GM23338 (cell line): ENCODE data around the gene NELFCD. TPM values are rescaled to one million over a fixed set of nuclear protein-coding genes. Genes with fewer than 3 reads are reported as not detected.
"Not testable (repeated sequence)": the region's sequence is repeated elsewhere in the genome, so short reads cannot be mapped to it uniquely, and the experiment has no call there.

Experiments used
- ATAC-seq: fragments of 200-7000 bp; cut with Tn5 transposase; 3 replicates; pipeline ENCODE4 v1.9.1; 2020
- DNase-seq: peaks from one replicate; pipeline ENCODE4 v3.0.0-alpha.2; 2015; ENCODE audit warnings: low spot score
- H2AFZ ChIP-seq: fragments of 200-600 bp; sonication (generic); 2 replicates; pipeline ENCODE4 v1.8.0; 2016; ENCODE audit warnings: antibody characterized with exemption, mild to moderate bottlenecking, moderate library complexity
- H3F3A ChIP-seq: fragments of 200-600 bp; sonication (generic); replicated peaks from 2 replicates; pipeline ENCODE4 v1.8.0; 2017; ENCODE audit warnings: antibody characterized with exemption, mixed run types, low read depth
- H3K27ac ChIP-seq: fragments of 200-600 bp; sonication (generic); 2 replicates; pipeline ENCODE4 v1.6.1; 2016; ENCODE audit warnings: low read depth
- H3K27me3 ChIP-seq: fragments of 200-600 bp; sonication (generic); 2 replicates; pipeline ENCODE4 v1.8.0; 2016; ENCODE audit warnings: mild to moderate bottlenecking, mixed run types, moderate library complexity; ENCODE audit not compliant: insufficient read depth
- H3K36me3 ChIP-seq: fragments of 200-600 bp; sonication (generic); 2 replicates; pipeline ENCODE4 v1.8.0; 2016; ENCODE audit warnings: mild to moderate bottlenecking; ENCODE audit not compliant: insufficient read depth
- H3K4me1 ChIP-seq: fragments of 200-600 bp; sonication (generic); 2 replicates; pipeline ENCODE4 v1.8.0; 2016; ENCODE audit warnings: mild to moderate bottlenecking, moderate library complexity; ENCODE audit not compliant: insufficient read depth
- H3K4me2 ChIP-seq: fragments of 200-600 bp; sonication (generic); 2 replicates; pipeline ENCODE4 v1.7.1; 2017; ENCODE audit warnings: mixed run types
- H3K4me3 ChIP-seq: fragments of 200-600 bp; sonication (generic); 2 replicates; pipeline ENCODE4 v1.6.1; 2016; ENCODE audit warnings: mixed run types
- H3K79me2 ChIP-seq: fragments of 200-600 bp; sonication (generic); replicated peaks from 2 replicates; pipeline ENCODE4 v1.8.0; 2017; ENCODE audit warnings: mild to moderate bottlenecking; ENCODE audit not compliant: insufficient read depth
- H3K9me2 ChIP-seq: fragments of 200-600 bp; sonication (generic); 2 replicates; pipeline ENCODE4 v1.8.0; 2017; ENCODE audit not compliant: insufficient read depth
- H4K20me1 ChIP-seq: fragments of 200-600 bp; sonication (generic); replicated peaks from 2 replicates; pipeline ENCODE4 v1.8.0; 2017; ENCODE audit warnings: mild to moderate bottlenecking; ENCODE audit not compliant: insufficient read depth
- H3K27ac Mint-ChIP-seq: 2 replicates; pipeline ENCODE4 v1.8.0; 2020; ENCODE audit warnings: inconsistent platforms, mild to moderate bottlenecking, moderate library complexity, mixed read lengths
- H3K27me3 Mint-ChIP-seq: 3 replicates; pipeline ENCODE4 v1.8.0; 2022; ENCODE audit warnings: low read depth, mild to moderate bottlenecking, moderate library complexity, mixed read lengths, inconsistent platforms; ENCODE audit not compliant: insufficient read depth, poor library complexity
- H3K36me3 Mint-ChIP-seq: 3 replicates; pipeline ENCODE4 v1.8.0; 2021; ENCODE audit warnings: low read depth, mild to moderate bottlenecking, inconsistent platforms, moderate library complexity, mixed read lengths
- H3K4me1 Mint-ChIP-seq: 3 replicates; pipeline ENCODE4 v1.8.0; 2020; ENCODE audit warnings: mild to moderate bottlenecking, inconsistent platforms, mixed read lengths
- H3K4me3 Mint-ChIP-seq: 3 replicates; pipeline ENCODE4 v1.8.0; 2021; ENCODE audit warnings: moderate library complexity, mild to moderate bottlenecking, inconsistent platforms, mixed read lengths
- H3K9me3 Mint-ChIP-seq: 3 replicates; pipeline ENCODE4 v1.8.0; 2020; ENCODE audit warnings: moderate library complexity, mild to moderate bottlenecking, inconsistent platforms, mixed read lengths
- CREB1 ChIP-seq: fragments of 250-450 bp; sonication (Bioruptor Pico); IDR thresholded peaks from 2 replicates; pipeline ENCODE4 v1.5.0; 2020; ENCODE audit warnings: low read depth, mild to moderate bottlenecking, moderate library complexity
- CTCF ChIP-seq, 2 experiments: fragments of 200-600 bp in 1 of 2; sonication (generic) in 1 of 2; conservative IDR thresholded peaks; 2 replicates each; pipeline versions ENCODE4 v1.5.1 to v1.6.1; 2016 to 2017; ENCODE audit warnings: antibody characterized with exemption in 2 of 2, low read depth in 2 of 2, mild to moderate bottlenecking in 2 of 2, moderate library complexity in 1 of 2
- ETS1 ChIP-seq: IDR thresholded peaks from 2 replicates; pipeline ENCODE4 v1.6.1; 2016; ENCODE audit warnings: antibody characterized with exemption
- EZH2 ChIP-seq: fragments of 200-600 bp; sonication (generic); IDR thresholded peaks from one replicate; pipeline ENCODE4 v1.8.0; 2017; ENCODE audit warnings: antibody characterized with exemption, mild to moderate bottlenecking, low read depth; ENCODE audit not compliant: unreplicated experiment
- JUNB ChIP-seq: IDR thresholded peaks from one replicate; pipeline ENCODE4 v1.6.1; 2016; ENCODE audit warnings: antibody characterized with exemption; ENCODE audit not compliant: unreplicated experiment
- ZNF114 ChIP-seq: fragments of 250-450 bp; sonication (Bioruptor Pico); IDR thresholded peaks from 2 replicates; pipeline ENCODE4 v1.5.0; 2020; ENCODE audit warnings: mild to moderate bottlenecking, moderate library complexity
- polyA plus RNA-seq: library from polyadenylated mRNA; unstranded; fragments of >200 nt; fragmentation: Nextera tagmentation; extraction: Ambion mirVana; gene quantifications from 2 replicates; pipeline ENCODE4 v1.2.1, GENCODE V29; 2016
- total RNA-seq: library from RNA; depleted of rRNA; stranded (reverse); fragments of >200 nt; shearing (Covaris generic); gene quantifications from 2 replicates; pipeline ENCODE4 v1.2.3, GENCODE V29; 2014

Gene NELFCD
- total and polyA plus RNA-seq, 2 experiments from 2014 or later: 52.9 to 75.8 TPM

DNA sequence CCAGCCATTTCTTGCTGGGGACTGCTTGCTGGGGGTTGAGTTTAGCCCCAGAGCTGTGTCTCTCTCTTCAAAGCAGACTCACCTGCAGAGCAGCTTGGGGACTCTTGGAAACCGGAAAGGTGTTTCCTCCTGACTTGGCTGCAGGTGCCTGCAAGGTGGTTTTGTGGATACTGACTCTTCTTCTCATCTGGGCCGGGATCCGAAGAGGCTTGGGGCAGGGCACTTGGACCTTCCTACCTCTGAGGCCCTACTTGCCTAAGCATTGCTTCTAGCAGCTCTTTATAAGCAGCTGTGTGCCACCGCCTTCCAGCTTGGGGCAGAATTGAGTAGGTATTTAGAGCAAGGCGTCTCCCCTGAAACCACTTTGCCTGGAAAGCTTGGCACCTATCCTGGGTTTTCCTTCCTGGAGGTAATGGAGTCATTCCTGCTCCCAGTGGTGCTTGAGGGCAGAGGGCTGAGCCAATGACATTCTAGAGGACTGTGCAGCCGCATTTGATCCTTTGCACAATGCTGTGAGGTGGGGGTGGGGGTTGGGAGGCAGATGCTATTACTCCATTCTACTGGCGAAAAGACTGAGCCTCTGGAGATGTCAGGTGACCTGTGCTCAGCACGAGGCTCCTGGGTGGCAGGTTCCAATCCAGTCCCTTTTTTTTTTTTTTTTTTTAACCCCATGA lies 29.4 kb downstream of the NELFCD start:
- Mint-ChIP-seq H3K27ac (no peak overlapping the region), H3K4me1 (peaks cover 16% of the 10 kb centered on the region; the same call in 2 of the 3 replicates), H3K27me3 (peaks cover 24% of the 10 kb centered on the region), H3K36me3 (no peaks in the 10 kb centered on the region), H3K9me3 (no peaks in the 10 kb centered on the region), H3K4me3 (no peak overlapping the region)
- Histone ChIP-seq H2AFZ (no peak overlapping the region), H3F3A (no peaks in the 10 kb centered on the region), H3K4me1 (peaks cover 5% of the 10 kb centered on the region; the same call in 1 of the 2 replicates), H3K79me2 (no peaks in the 10 kb centered on the region), H3K4me2 (no peak overlapping the region), H3K27ac (no peak overlapping the region), H4K20me1 (no peaks in the 10 kb centered on the region), H3K9me2 (no peaks in the 10 kb centered on the region), H3K27me3 (peaks cover 11% of the 10 kb centered on the region), H3K4me3 (no peak overlapping the region), H3K36me3 (no peaks in the 10 kb centered on the region)
- no peak for DNase-seq
- TF ChIP-seq ETS1: no peak
- ATAC-seq: no peak

DNA sequence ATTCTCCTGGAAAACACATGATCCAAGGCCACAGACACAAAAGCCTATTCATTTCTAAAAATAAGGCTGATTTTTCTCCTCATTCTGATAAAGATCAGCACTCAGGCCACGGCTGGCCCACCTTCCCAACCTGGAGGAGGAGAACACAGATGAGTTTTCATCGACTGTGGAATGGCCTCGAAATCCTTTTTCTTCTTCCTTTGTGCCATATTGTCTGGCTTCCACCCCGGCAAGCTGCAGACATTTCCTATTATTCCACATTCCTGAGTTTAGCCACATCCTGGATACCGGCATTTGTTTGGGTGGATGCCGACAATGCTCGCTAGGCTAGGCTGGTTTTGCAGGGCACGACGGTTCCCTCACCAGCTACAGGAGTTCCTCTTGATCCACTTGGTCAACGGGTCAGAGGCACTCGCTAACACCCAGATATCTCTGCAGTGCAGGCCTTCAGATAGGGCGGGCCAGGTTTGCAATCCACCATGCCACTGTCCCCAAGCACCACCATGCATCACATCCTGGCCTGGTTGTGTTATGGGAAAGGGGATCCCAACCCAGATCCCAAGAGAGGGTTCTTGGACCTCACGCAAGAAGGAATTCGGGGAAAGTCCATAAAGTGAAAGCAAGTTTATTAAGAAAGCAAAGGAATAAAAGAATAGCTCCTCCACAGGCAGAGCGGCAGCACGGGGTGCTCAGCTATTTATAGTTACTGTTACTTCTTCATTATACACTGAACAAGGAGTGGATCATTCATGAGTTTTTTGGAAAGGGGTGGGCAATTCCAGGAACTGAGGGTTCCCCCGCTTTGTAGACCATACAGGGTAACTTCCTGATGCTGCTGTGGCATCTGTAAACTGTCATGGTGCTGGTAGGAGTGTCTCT lies 30.2 kb downstream of the NELFCD start:
- Mint-ChIP-seq H3K4me1 (peaks cover 18% of the 10 kb centered on the region; the same call in 2 of the 3 replicates), H3K4me3 (no peak overlapping the region), H3K27me3 (peaks cover 24% of the 10 kb centered on the region), H3K27ac (no peak overlapping the region), H3K9me3 (no peaks in the 10 kb centered on the region), H3K36me3 (no peaks in the 10 kb centered on the region)
- H3K4me1 ChIP-seq: peaks cover 5% of the 10 kb centered on the region; the same call in 1 of the 2 replicates
- H3K4me2 ChIP-seq: no peak overlapping the region
- H3K27ac ChIP-seq: no peak overlapping the region
- DNase-seq (peak; percentile 47), ATAC-seq (no peak)
- no peaks in the 10 kb centered on the region for H3K9me2 ChIP-seq
- TF ChIP-seq ETS1 (no peak), EZH2 (no peak), ZNF114 (CRISPR knock-in tag) (no peak), CREB1 (no peak), CTCF (conservative IDR thresholded peaks at IDR 0.05; ENCODE audit: low read depth in 2 of 2) (no peak), JUNB (no peak)
- no peaks in the 10 kb centered on the region for H3K79me2 ChIP-seq
- 0 out of 2 replicates have a peak overlapping the region, but pooled peaks have one; percentile 2 for H2AFZ ChIP-seq
- H3K36me3 ChIP-seq: no peaks in the 10 kb centered on the region
- H3K27me3 ChIP-seq: peaks cover 11% of the 10 kb centered on the region
- no peaks in the 10 kb centered on the region for H4K20me1 ChIP-seq
- no peak overlapping the region for H3K4me3 ChIP-seq
- no peaks in the 10 kb centered on the region for H3F3A ChIP-seq

DNA sequence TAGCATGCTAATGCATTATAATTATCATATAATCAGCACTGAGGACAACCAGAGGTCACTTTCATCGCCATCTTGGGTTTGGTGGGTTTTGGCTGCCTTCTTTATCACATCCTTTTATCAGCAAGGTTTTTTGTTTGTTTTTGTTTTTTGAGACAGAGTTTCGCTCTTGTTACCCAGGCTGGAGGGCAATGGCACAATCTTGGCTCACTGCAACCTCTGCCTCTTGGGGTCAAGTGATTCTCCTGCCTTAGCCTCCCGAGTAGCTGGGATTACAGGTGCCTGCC lies 30.8 kb downstream of the NELFCD start:
- H3K79me2 ChIP-seq, H3K9me3 Mint-ChIP-seq, H2AFZ ChIP-seq, DNase-seq, H3K27ac ChIP-seq, H4K20me1 ChIP-seq, H3K4me1 ChIP-seq, H3K4me3 ChIP-seq, H3K4me2 ChIP-seq, ATAC-seq, H3K9me2 ChIP-seq, H3K36me3 Mint-ChIP-seq, H3F3A ChIP-seq, H3K27ac Mint-ChIP-seq, H3K36me3 ChIP-seq, H3K4me3 Mint-ChIP-seq: not testable (repeated sequence)
- peaks cover 11% of the 10 kb centered on the region for H3K27me3 ChIP-seq
- Mint-ChIP-seq H3K4me1 (peaks cover 21% of the 10 kb centered on the region; the same call in 2 of the 3 replicates), H3K27me3 (peaks cover 25% of the 10 kb centered on the region)
